Trophoblast cell (in vitro differentiated cells and primary cell): ENCODE measurements around the gene KLC3.
A peak's percentile ranks its signal among the peaks of the same experiment; 100 is the strongest.

Experiments
- DNase-seq, 2 donors: peaks; one replicate each; pipeline ENCODE4 v3.0.0-alpha.2; 2016
- H2AFZ ChIP-seq: 2 replicates; pipeline ENCODE4 v1.6.1; 2013; ENCODE audit warnings: low read length, moderate library complexity, mild to moderate bottlenecking; ENCODE audit not compliant: insufficient read depth, poor library complexity
- H2AK5ac ChIP-seq: 2 replicates; pipeline ENCODE4 v1.6.1; 2013; ENCODE audit warnings: mild to moderate bottlenecking, low read length
- H2BK120ac ChIP-seq: 2 replicates; pipeline ENCODE4 v1.6.1; 2013; ENCODE audit warnings: low read length, mild to moderate bottlenecking, moderate library complexity; ENCODE audit not compliant: insufficient read depth, poor library complexity
- H2BK12ac ChIP-seq: 2 replicates; pipeline ENCODE4 v1.6.1; 2013; ENCODE audit warnings: mild to moderate bottlenecking, low read length, moderate library complexity
- H2BK5ac ChIP-seq: 2 replicates; pipeline ENCODE4 v1.6.1; 2013; ENCODE audit warnings: low read length, low read depth, moderate library complexity, mild to moderate bottlenecking; ENCODE audit not compliant: poor library complexity
- H3K14ac ChIP-seq: 2 replicates; pipeline ENCODE4 v1.6.1; 2013; ENCODE audit warnings: mild to moderate bottlenecking, low read length
- H3K18ac ChIP-seq: 2 replicates; pipeline ENCODE4 v1.6.1; 2013; ENCODE audit warnings: mild to moderate bottlenecking, low read length
- H3K23ac ChIP-seq: 2 replicates; pipeline ENCODE4 v1.6.1; 2013; ENCODE audit warnings: low read length
- H3K27ac ChIP-seq: 2 replicates; pipeline ENCODE4 v1.5.1; 2013; ENCODE audit warnings: low read depth, mild to moderate bottlenecking, inconsistent platforms, low read length, moderate library complexity
- H3K27me3 ChIP-seq: 2 replicates; pipeline ENCODE4 v1.6.1; 2013; ENCODE audit warnings: inconsistent platforms, mild to moderate bottlenecking, low read length, moderate library complexity; ENCODE audit not compliant: insufficient read depth
- H3K36me3 ChIP-seq, 2 experiments: 1 replicate in 1 of 2; 2 replicates in 1 of 2; pipeline ENCODE4 v1.6.1; 2013; ENCODE audit warnings: low read length in 2 of 2, mild to moderate bottlenecking in 2 of 2, moderate library complexity in 1 of 2; ENCODE audit not compliant: insufficient read depth in 2 of 2, control insufficient read depth in 1 of 2
- H3K4ac ChIP-seq: 2 replicates; pipeline ENCODE4 v1.6.1; 2013; ENCODE audit warnings: low read depth, mild to moderate bottlenecking, low read length, moderate library complexity
- H3K4me1 ChIP-seq, 2 experiments: 1 replicate in 1 of 2; 2 replicates in 1 of 2; pipeline ENCODE4 v1.6.1; 2013; ENCODE audit warnings: low read length in 2 of 2, mild to moderate bottlenecking in 2 of 2, moderate library complexity in 1 of 2; ENCODE audit not compliant: insufficient read depth in 2 of 2, control insufficient read depth in 1 of 2
- H3K4me2 ChIP-seq: 2 replicates; pipeline ENCODE4 v1.6.1; 2013; ENCODE audit warnings: inconsistent platforms, mild to moderate bottlenecking, low read length, moderate library complexity
- H3K4me3 ChIP-seq: 2 replicates; pipeline ENCODE4 v1.5.1; 2013; ENCODE audit warnings: mild to moderate bottlenecking, low read depth, low read length, inconsistent platforms
- H3K79me1 ChIP-seq: one replicate; pipeline ENCODE4 v1.6.1; 2013; ENCODE audit warnings: low read length
- H3K79me2 ChIP-seq: 2 replicates; pipeline ENCODE4 v1.6.1; 2013; ENCODE audit warnings: low read length, mild to moderate bottlenecking; ENCODE audit not compliant: control insufficient read depth, insufficient read depth, poor library complexity
- H3K9ac ChIP-seq: 2 replicates; pipeline ENCODE4 v1.6.1; 2013; ENCODE audit warnings: mild to moderate bottlenecking, low read length
- H3K9me3 ChIP-seq: 2 replicates; pipeline ENCODE4 v1.6.1; 2013; ENCODE audit warnings: low read depth, mild to moderate bottlenecking, control low read depth, inconsistent platforms, low read length; ENCODE audit not compliant: insufficient read depth
- H4K12ac ChIP-seq: 2 replicates; pipeline ENCODE4 v1.6.1; 2013; ENCODE audit warnings: low read depth, mild to moderate bottlenecking, low read length, moderate library complexity
- H4K8ac ChIP-seq: 2 replicates; pipeline ENCODE4 v1.6.1; 2013; ENCODE audit warnings: low read depth, mild to moderate bottlenecking, low read length, moderate library complexity
- H4K91ac ChIP-seq: one replicate; pipeline ENCODE4 v1.6.1; 2013; ENCODE audit warnings: low read depth, mild to moderate bottlenecking, low read length, moderate library complexity
- WGBS: extraction: QIAGEN DNeasy Blood & Tissue Kit; methylation state at CpG from one replicate; pipeline ENCODE4 v1.1.7; 2013; ENCODE audit warnings: missing lambda C conversion rate; ENCODE audit not compliant: insufficient read length, insufficient coverage; ENCODE audit errors: extremely low coverage; 5-methylcytosine and 5-hydroxymethylcytosine counted together

KLC3 gene

GRCh38 chr19:45400192-45400591 is 59.6 kb downstream of the KLC3 start:
- no peak overlapping the region for H4K8ac ChIP-seq
- H2BK5ac ChIP-seq, result no peak overlapping the region
- H3K23ac ChIP-seq, result no peak overlapping the region
- H2AK5ac ChIP-seq, result no peak overlapping the region
- no peak overlapping the region for H4K91ac ChIP-seq
- H2BK120ac ChIP-seq, result no peak overlapping the region
- H3K14ac ChIP-seq, result no peak overlapping the region
- peak overlapping the region; percentile 24 for H3K9ac ChIP-seq
- no peak overlapping the region for H3K4me2 ChIP-seq
- H3K4me1 ChIP-seq, result peaks cover 11 to 26% of the 10 kb centered on the region in 2 experiments
- H3K79me2 ChIP-seq, result peaks cover 15% of the 10 kb centered on the region
- H3K27ac ChIP-seq, result no peak overlapping the region
- H3K9me3 ChIP-seq, result peaks cover 2% of the 10 kb centered on the region
- peak overlapping the region; percentile 1 for H3K4ac ChIP-seq
- DNase-seq, result peak; percentile 18 to 32
- H3K4me3 ChIP-seq, result no peak overlapping the region
- H3K27me3 ChIP-seq, result no peaks in the 10 kb centered on the region
- H3K18ac ChIP-seq, result no peak overlapping the region
- WGBS, result no CpG with 5 or more reads among the region's 6 CpGs
- no peak overlapping the region for H2AFZ ChIP-seq
- H3K79me1 ChIP-seq, result peaks cover 21% of the 10 kb centered on the region
- no peak overlapping the region for H4K12ac ChIP-seq
- H2BK12ac ChIP-seq, result no peak overlapping the region
- peaks cover 29 to 30% of the 10 kb centered on the region in 2 experiments for H3K36me3 ChIP-seq
